ENCODE measurements around the gene CRIM1.

The CRIM1 gene

DNA sequence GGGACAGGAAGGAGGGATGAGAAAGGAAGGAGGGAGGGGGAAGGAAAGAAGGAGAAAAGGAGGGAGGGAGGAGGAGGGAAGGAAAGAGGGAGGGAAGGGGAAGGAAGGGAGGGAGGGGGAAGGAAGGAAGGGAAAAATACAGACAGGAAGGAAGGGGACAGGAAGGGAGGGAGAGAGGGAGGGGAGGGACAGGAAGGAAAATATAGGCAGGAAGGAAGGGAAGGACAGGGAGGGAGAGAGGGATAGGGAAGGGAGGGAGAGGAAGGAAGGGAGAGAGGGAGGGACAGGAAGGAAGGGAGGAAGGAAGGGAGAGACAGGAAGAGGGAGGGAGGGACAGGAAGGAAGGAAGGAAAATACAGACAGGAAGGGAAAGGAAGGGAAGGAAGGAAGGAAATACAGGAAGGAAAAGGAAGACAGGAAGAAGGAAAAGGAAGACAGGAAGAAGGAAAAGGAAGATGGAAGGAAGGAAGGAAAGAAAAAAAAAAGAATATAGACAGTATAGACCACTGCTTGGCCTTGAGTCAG lies 178.8 kb downstream of the CRIM1 start:
- DNase-seq = no peak

DNA sequence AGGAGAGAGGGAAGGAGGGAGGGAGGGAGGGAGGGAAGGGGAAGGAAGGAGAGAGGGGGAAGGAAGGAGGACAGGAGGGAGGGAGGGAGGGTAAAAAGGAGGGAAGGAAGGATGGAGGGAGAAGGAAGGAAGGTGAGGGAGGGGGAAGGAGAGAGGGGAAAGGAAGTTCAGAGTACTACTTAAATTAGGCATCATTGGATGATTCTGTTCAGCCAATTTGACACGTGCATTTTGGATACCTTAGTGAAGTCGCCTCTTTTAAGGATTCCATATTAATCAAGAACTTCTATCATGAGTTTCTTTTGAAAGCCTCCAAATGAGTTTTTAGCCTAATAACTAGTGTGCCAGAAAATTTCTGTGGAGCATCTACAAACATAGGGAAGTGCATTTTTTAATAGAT lies 179.5 kb downstream of the CRIM1 start:
- no peak for DNase-seq

DNA sequence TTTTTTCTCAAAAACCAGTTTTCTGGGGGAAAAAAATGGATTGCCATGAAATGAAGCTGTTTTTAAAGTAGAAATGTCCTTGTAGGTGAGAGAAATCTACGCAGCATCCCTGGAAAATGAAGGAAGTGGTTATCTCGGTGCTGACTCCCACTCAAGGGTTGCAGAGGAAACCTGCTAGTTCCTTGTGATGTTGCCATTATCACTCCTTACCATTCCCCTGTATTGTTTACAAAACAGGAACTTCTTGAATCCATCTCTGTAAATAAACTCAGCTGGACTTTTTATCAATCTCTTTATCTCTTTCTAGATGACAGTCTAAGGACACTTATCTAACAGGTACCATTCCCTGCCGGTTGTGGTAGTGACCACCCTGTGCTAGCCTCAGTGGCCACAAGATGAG lies 181.2 kb downstream of the CRIM1 start:
- DNase-seq = no peak

DNA sequence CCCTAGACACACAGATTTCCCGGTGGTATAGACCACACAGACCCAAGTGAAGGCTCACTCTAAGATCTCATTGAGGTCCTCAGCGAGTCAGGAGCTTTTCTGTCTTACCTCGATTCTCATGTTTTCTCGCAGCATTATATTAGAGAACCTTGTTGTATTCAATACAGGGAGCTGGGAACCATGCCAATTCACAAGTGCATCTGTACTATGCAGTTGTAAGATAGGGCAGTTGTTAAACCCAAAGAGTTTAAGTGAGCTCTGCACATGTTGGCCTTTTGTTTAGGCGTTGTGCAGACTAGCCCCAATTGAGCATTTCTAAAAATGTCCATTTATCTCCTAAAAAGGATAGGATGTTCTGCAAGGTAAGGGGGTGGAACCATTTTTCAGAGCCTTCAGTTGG lies 182.8 kb downstream of the CRIM1 start:
- no peak for DNase-seq

DNA sequence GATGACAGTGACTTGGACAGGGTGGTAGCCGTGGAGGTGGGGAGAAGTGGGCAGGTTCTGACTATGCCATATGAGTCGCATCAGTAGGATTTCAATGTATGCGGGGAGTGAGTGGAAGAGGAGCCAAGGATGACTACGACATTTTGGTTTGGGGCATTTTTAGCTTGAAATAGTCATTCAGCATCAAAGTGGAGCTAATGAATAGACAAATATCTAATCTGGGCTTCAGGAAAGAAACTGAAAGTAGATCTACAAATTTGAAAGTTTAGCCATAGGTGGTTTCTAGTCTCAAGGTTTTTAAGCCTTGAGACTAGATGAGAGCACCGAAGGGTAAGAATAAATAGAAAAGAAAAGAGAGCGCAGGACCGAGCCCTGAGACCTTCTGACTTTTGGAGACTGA lies 184.1 kb downstream of the CRIM1 start:
- DNase-seq = no peak

DNA sequence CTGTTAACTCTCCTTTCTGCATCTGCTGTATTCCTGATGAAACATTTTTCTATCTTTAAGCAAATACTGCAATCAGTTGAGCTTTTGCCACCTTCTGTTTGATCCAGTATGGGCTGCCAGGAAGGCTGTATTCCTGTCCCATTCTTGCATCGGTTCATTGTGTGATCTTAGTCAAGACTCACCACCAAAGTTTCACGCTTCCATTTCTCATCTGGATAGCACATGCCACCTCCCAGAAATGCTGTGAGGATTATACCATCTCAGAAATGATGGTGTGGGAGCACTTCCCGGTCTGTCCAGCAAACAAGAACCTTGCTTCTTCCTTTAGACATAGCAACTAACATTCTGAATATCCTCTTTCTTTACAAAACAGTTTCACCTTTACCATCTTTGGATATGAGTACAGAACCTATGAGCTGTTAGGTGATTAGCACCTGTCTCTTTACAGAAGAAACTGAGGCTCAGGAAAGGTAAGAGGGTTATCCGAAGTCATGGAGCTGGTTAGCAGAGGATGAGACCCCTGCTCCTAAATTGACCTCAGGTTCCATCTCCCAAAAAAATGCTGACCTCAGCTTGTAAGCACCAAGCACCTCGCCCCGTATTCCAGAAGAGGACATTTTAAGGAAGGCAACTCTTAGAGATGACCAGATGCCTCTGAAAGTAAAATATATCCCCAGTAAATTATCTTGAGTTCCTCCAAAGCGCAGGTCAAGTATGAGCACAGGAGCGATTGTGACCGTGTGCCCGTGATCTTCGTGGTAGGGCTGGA lies 185.6 kb downstream of the CRIM1 start:
- no peak for DNase-seq

DNA sequence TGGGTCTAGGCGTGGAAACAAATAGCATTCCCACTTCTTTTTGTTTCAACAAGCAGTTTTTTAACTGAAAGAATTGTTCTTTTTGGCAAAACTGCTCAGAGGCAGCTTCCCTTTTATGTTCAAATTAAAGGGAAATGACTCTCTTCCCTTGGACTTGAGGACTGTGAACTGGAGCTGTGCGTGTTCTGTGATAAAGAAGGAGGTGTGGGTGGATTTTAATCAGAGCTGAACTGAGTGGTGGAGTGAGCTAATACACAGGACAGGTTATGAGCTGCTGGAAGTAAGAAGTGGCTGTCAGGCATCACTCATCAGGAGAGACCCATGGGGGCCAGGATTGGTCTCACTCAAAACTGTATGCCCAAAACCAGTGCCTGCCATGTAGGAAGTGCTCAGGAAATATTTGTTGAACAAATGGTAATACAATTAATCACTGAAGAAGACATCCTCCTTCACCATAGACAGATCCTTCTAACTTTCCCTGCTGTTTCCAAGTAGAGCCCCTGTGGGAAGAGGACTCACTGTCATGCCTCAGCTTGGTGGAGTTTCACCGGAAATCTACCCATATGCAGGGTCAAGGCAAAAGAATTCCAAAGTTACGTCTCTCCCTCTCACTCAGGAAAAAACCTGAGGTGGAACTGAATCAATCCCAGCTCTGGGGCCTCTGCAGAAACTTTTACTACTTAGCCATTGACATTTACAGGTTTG lies 186.5 kb downstream of the CRIM1 start:
- no peak for DNase-seq

DNA sequence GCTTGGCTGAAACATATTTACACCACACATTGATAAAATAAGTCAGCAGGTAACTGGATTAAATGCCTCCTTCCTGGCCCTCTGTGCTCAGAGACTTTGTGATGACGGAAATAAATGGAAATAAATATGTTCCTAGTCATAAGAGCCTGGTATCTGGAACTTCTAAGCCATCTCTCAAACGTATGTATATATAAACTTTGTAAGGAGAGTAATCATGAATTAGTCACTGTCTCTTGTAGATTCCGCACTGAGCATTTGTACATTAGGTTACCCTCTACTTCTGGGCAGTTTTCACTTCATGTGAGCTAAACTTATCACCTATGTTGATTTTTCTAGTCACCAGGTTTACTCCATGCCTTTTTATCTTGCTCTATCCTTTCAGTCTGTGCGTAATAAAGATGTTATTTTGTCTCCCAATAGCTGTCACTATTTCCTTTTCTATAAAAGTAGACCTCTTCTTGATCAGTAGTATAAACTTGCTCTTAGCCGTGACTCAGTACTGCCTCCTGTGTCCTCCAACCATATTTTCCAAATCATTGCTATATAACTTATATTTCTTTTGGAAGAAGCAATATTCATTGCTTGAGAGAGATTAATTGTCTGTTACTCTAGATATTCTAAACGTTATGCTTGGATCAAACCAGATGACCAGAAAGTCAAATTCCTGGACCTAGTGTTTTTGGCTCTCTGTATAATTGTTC lies 189.2 kb downstream of the CRIM1 start:
- no peak for DNase-seq

DNA sequence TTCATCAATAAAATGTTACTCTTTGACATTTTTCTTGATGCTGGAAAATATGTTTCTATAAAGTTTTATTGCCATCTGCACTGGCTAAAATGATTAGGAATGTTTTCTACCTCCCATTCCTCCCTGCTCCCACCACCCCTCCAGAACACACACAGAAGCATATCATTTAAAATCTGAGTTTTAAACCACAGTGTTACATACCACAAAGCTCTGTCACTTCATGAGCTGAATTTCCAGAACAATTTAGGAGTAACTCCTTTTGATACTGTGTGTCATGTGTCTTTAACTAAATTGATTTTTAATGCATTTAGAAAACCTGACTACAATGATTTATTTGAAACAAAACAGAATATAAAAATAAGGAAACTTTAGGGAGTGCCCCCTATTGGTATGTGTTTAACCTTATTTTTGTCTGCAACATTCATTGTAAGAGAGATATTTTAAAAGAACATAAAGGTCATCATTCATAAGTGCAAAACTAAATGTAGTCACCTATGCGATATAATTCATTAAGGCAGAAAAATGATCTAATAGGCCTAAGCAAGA lies 190.4 kb downstream of the CRIM1 start:
- DNase-seq = no peak

DNA sequence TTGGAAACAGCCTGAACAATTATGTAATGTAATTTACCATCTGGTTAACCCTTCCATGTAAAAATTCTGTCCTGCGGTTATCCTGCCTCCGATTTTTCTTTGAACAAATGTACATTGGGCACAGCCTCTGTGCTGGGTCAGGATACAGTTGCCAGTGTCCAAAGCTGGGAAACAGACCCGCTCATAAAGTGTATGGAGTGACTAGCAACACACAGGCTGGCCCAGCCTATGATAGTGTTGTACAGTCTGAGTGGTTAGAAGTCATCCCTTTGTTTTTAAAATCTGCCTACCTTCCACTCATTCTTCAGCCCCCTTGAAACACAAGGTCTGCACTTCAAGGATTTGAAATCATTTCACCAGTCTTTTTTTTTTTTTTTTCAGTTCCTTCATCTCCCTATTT lies 192.3 kb downstream of the CRIM1 start:
- DNase-seq = no peak

DNA sequence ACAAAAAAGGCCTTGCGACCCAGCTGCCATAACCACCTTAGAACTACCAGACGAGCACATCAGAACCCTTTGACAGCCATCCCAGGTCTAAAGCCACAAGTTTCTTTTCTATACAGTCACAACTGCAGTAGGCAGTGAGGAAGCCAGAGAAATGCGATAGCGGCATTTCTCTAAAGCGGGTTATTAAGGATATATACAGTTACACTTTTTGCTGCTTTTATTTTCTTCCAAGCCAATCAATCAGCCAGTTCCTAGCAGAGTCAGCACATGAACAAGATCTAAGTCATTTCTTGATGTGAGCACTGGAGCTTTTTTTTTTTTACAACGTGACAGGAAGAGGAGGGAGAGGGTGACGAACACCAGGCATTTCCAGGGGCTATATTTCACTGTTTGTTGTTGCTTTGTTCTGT lies 193.6 kb downstream of the CRIM1 start:
- DNase-seq = no peak

DNA sequence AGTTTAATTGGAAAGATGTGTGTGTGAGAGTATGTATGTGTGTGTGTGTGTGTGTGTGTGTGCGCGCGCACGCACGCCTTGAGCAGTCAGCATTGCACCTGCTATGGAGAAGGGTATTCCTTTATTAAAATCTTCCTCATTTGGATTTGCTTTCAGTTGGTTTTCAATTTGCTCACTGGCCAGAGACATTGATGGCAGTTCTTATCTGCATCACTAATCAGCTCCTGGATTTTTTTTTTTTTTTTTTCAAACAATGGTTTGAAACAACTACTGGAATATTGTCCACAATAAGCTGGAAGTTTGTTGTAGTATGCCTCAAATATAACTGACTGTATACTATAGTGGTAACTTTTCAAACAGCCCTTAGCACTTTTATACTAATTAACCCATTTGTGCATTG lies 194.4 kb downstream of the CRIM1 start:
- no peak for DNase-seq

DNA sequence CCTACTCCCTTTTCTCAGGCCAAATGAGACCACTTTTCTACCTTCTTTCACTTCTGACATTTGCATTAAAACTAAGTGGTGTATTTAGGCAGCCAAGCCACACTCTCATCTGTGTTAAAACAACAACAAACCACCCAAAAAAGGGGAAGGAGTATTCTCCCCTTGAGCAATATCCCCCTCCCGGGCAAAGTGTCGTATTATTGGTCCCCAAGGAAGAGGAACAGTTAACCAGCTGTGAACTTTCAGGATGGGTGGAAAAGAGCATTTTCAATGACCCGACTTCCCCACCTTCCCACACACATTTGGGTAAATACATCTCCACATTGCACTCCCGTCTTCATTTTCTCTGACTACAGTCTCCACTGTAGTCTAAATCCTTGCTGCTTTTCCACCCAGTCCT lies 198.1 kb downstream of the CRIM1 start:
- no peak for DNase-seq

DNA sequence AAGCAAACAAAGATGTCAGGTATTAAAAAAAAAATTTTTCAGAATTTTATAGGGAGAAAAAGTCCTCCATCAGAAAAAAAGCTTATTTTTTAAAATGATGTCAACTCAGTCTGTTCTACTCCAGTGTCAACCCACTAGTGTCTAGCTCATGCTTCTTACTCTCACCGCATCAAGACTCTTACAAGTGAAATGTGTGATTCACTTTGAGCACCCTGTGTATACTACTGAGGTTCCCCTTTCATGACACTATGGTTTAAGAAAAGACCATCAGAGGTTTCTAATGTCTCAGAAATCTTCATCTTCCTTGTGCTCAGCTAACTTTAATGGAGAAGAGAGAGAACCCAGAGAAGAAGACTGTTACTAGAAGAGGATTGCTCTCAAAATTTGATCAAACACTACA lies 199.0 kb downstream of the CRIM1 start:
- no peak for DNase-seq

DNA sequence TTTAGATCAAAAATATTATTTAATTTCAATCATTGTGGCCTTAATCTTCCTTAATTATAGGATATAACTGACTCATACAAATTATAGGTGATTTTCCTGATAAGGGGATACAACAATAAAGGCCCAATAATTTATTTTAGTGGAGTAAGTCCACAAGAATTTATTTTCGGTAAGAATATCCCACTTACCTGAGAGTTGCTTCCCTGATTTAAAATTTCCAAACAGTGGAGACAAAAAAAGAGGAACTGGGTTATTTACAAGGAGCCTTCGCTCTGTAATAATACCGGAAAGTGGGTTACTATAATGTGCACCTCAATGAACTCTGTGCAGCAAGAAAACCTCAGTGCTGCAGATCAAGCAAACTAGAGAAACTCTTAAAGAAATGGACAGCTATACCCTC lies 200.2 kb downstream of the CRIM1 start:
- DNase-seq = no peak

DNA sequence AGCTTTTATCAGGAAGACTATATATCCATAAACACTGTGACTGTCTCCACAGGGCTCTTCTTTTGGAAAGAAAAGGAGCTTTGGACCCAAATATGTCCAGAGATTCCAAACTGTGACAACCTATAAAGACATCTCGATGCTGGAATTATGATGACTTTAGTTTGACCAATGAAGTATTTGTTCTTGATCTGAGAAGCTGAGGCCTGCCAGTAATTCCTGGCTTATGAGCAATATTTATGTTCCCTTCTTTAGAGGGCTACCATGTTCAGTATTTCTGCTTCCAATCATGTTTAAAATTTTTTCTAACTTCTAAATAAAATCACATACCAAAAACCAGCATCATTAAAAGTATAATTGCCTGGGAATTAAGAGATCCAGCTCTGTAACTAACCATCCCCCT lies 201.3 kb downstream of the CRIM1 start:
- no peak for DNase-seq

DNA sequence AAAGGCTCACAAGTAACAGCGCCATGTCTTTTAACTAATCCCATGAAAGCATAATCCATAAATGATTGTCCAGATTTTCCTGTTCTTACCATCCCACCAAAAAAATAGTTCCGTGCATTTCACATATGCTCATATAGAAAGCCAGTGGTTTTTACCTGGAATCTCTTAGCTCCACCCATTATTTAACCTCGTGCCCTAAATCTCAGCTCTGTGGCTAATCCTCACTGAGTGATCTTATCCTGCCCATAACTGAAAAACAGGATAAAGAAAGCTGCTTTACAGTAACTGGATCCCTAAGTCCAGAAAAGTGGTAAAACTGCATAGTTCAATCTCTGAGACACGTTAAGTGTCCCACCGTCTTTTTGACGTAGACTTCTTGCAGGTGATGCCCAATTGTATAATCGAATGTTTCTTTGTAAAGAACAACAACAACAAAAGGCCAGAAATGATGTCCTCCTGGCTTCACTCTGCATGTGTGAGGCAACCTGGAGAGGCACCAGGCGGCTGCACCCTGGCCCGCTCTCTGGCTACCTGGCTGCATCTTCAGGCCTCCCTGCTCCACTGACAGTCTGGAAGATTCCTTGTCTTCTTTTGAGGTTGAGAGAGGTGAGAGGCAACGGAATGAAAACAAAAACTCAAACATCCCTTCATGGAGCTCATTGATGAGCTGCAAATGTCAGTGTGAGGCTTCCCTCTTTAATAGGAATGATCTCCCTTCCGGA lies 203.8 kb downstream of the CRIM1 start:
- no peak for DNase-seq

DNA sequence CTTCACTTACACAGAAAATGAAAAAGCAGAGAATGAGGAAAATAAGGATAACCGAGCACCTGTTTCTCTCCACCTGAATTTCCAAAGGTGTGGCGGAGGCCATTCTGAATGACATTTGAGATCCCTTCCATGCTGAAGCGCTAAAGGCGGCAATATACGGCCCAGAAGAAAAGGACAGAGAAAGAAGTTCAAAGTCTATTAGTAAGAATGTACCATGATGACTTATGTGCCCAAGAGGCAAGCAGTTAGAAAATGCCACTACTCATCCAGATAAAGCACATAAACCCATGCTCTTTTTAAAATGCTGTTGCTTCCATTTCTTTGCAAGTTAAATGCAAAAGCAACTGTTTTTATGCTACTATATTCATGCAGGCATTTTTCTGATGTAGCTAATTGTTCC lies 205.1 kb downstream of the CRIM1 start:
- DNase-seq = no peak

DNA sequence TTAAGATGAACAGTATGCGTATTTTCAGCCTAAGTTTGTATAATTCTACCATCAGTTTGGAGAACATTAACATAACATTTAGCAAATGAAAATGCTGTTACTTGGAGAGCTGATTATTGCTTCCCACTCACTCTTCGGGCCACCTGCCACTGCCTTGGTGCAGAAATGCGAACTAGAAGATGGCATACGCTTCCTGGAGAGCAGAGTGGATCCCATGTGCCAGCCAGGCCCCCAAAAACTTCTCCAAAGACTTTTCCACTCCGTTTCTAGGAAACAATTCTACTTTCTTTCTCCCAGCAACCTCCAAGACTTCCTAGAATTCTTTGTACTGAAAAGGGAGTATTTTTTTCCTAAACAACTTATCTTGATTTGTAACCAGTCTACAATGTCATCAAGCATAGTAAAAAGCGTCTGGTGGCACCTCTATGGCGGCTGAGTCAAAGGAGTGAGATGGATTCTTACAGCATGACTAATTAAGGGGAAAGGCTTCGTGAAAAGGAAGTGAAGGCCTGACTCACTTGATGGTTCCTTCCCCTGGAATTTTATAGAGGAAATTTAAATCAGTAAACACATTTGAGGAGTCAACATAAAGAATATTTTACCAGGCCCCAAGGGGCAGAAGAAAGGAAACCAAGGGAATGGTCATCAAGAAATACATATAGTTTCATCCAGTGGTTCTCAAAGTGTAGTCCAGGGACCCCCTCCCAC lies 205.8 kb downstream of the CRIM1 start:
- DNase-seq = no peak

DNA sequence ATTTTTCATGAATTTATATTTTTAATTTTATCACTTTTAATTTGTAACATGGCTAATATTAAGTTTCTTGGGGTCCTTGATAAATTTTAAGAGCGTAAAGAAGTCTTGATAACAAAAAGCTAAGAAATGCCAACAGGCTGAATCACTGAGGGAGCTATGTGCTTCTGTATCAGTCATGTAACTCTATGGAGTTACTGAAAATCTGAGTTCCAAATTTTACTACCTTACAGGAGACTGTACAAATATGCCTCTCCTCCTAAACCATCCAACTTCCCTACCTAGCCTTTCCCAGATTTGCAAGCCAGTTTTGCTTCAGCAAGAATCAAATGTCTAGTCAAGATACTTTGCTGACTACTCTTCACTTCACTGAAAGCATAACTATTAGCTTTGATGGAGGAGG lies 206.7 kb downstream of the CRIM1 start:
- DNase-seq = no peak

DNA sequence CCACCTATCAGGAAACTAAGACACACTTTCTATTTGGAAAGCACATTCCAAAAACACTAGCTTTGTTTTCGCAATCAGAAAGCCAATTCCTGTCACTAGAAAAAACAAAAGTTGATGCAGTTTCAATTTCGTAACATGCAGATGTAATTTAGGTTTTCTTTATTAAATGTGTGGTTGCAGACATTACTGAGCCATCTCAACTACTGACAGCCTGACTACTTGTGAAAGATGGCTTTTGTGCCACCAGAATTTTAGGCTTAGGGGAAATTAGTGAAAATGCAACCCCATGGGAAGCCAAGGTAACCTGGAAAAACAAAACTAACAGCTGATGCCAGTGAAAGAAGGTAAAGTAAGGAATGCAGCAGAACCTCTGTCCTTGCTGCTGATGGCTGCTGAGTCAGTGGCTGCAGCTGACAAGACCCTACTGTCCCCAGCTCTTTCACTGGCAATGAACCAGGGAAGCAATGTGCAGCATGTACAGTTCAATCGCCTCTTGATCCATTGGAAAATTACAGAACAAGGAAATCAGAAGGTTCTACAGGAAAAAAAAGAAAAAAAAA lies 207.5 kb downstream of the CRIM1 start:
- DNase-seq = no peak

DNA sequence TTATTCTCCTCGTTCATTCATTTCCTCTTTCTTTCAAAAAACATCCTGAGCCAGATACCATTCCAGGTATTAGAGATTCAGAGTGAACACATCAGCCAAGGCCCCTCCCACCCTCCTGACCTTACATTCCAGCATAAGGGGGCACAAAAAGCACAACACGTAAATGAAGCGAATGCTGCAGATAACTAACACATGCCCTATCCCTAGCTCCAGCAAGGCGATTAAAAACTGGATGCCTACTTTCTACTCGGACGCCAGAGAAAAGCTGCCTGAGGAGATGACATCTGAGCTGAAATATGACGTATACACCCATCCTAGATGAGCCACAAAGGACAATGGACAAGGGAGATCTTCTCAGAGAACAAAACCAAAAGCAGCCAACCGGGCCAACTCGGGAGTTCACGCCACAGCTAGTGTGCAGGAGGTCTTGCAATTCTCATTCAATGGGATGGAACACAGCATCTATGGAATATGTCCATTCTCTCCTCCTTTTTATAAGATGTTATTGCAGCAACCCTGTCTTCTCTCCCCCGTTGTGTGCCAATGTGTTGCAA lies 208.9 kb downstream of the CRIM1 start:
- no peak for DNase-seq
